Measurements from ENCODE around the gene BCL2.

DNA sequence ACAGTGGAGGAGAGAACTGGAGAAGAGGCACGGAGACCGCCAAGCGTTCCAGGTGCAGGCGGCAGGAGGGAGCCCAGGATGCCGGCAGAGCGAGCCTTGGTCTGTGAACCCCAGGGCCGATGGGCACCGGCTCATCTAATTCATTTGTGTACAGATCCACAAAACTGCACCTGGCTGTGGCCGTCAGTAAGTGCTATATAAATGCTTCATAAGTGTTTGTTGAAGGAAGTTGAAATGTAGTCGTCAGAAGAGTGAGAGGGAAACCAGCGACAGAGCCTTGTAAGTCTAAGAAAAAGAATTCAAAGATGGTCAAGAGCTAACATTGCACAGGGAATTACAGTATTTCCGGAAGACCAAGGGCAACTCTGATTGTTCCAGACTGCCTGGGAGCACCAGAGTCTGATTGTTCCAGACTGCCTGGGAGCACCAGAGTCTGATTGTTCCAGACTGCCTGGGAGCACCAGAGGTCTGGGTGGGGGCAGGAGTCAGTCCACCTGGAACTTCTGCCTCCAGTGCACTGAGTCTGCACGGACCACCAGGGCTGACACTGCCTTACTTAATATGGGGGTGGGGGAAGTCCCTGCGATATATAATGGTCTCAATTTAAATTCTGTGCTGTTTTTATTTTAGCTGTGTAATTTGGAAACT is 112.3 kb downstream of the BCL2 start:
- TF ChIP-seq POLR2AphosphoS5 (IDR thresholded peaks at IDR 0.05; ENCODE audit: insufficient read depth in 1 of 2, low read depth in 1 of 2) (no peak), POLR2A (IDR thresholded peaks at IDR 0.05) (no peak)
- TF ChIP-seq, protein P1, sequence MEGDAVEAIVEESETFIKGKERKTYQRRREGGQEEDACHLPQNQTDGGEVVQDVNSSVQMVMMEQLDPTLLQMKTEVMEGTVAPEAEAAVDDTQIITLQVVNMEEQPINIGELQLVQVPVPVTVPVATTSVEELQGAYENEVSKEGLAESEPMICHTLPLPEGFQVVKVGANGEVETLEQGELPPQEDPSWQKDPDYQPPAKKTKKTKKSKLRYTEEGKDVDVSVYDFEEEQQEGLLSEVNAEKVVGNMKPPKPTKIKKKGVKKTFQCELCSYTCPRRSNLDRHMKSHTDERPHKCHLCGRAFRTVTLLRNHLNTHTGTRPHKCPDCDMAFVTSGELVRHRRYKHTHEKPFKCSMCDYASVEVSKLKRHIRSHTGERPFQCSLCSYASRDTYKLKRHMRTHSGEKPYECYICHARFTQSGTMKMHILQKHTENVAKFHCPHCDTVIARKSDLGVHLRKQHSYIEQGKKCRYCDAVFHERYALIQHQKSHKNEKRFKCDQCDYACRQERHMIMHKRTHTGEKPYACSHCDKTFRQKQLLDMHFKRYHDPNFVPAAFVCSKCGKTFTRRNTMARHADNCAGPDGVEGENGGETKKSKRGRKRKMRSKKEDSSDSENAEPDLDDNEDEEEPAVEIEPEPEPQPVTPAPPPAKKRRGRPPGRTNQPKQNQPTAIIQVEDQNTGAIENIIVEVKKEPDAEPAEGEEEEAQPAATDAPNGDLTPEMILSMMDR (IDR thresholded peaks at IDR 0.05): no peak
